AG10803 (cell line): ENCODE measurements around the gene PTBP3.

ENCODE experiments used
- DNase-seq: peaks from one replicate; pipeline ENCODE4 v3.0.0; 2010; ENCODE audit warnings: low read depth
- H3K4me3 ChIP-seq: 2 replicates; pipeline ENCODE4 v1.5.1; 2011; ENCODE audit warnings: mild to moderate bottlenecking, low read length, control low read depth
- TF ChIP-seq, protein P1 (sequence below): conservative IDR thresholded peaks from 2 replicates; pipeline ENCODE4 v1.5.1; 2011; ENCODE audit warnings: mild to moderate bottlenecking, low read length, control low read depth, inconsistent platforms

PTBP3 gene

DNA sequence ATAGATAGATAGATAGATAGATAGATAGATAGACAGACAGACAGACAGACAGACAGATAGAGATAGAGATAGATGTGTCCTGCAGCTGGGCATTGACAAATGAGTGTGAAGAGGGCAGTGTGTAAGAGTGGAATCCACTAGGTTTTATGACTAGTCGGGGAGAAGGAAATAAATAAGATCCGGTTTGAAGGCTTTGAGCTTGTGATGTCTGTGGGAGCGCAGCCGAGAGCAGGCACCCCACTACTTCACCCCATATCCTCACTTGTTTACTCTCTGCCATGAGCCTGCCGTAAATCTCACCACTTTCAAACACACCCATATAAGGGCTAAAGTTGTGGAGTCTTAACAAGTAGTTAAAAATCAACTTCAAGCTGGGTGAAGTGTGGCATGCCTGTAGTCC lies 156.9 kb downstream of the PTBP3 start:
- no peak for DNase-seq
- H3K4me3 ChIP-seq = no peak overlapping the region
- TF ChIP-seq, protein P1, sequence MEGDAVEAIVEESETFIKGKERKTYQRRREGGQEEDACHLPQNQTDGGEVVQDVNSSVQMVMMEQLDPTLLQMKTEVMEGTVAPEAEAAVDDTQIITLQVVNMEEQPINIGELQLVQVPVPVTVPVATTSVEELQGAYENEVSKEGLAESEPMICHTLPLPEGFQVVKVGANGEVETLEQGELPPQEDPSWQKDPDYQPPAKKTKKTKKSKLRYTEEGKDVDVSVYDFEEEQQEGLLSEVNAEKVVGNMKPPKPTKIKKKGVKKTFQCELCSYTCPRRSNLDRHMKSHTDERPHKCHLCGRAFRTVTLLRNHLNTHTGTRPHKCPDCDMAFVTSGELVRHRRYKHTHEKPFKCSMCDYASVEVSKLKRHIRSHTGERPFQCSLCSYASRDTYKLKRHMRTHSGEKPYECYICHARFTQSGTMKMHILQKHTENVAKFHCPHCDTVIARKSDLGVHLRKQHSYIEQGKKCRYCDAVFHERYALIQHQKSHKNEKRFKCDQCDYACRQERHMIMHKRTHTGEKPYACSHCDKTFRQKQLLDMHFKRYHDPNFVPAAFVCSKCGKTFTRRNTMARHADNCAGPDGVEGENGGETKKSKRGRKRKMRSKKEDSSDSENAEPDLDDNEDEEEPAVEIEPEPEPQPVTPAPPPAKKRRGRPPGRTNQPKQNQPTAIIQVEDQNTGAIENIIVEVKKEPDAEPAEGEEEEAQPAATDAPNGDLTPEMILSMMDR = no peak

DNA sequence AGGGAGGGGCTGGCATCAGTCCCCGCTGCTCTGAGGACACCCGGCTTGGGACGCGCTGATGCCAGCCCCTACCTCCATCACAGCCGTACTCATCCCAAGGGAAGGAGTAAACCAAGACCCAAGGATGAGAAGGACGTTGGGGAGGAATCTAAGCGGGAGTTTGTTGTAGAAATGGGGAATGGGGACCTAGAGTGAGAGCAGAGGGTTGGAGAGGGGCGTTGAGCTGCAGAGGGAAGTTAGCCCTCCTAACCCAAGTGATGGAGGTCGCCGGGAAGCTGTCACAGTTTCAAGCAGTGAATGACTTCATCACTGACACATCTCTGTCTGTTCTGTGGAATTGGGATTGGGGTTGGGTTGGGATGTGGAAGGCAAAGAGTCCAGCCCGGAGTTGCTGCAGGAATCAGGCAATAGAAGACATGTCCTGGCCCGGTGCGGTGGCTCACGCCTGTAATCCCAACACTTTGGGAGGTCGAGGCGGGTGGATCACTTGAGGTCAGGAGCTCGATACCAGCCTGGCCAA lies 157.6 kb downstream of the PTBP3 start:
- no peak overlapping the region for H3K4me3 ChIP-seq
- no peak for DNase-seq
- TF ChIP-seq, protein P1 = no peak

DNA sequence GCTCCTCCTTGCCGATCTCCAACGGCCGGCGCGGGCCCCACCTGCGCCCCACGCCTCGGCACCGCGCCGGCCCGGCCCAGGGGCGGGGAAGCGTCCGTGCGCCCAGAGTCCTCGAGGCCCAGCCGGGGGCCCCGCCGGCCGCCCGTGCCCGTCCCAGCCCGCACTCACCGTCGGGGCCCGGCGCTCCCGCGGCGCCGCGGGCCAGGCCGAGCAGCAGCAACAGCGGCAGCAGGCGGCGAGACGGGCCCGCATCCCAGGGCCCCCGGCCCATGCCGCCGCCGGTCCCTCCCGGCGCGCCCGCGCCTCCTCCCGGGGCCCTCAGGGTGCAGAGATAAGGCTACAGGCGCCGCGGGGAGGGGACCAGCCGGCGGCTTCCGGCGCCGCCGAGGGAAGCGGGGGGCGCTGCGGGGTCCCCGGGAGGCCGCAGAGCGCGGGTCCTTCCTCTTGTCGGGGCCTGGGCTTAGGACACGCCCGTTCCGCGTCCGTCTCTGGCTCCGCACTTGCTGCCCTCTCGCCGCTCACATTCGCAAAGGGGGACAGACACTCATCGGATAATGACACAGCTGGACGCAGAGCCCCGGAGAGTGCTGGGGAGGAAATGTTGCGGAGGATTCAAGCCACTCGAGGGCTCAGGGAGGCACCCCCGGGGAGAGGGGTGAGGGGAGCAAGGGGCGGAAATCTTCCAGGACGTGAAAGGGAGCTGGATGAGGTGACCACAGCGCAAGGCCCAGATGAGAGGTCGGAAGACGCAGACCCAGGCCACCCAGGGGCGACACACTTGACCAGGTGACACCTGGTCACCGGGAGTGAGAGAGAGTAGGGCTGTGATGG lies 158.2 kb downstream of the PTBP3 start, which contains the start of gene SUSD1:
SUSD1 (minus strand) TSS at position 333 of the 831 bp plus-strand sequence; CDS start at position 271, 62 bp downstream.
- TF ChIP-seq, protein P1 = no peak
- H3K4me3 ChIP-seq = peak within 1 kb of the TSS; percentile 34
- no peak for DNase-seq

DNA sequence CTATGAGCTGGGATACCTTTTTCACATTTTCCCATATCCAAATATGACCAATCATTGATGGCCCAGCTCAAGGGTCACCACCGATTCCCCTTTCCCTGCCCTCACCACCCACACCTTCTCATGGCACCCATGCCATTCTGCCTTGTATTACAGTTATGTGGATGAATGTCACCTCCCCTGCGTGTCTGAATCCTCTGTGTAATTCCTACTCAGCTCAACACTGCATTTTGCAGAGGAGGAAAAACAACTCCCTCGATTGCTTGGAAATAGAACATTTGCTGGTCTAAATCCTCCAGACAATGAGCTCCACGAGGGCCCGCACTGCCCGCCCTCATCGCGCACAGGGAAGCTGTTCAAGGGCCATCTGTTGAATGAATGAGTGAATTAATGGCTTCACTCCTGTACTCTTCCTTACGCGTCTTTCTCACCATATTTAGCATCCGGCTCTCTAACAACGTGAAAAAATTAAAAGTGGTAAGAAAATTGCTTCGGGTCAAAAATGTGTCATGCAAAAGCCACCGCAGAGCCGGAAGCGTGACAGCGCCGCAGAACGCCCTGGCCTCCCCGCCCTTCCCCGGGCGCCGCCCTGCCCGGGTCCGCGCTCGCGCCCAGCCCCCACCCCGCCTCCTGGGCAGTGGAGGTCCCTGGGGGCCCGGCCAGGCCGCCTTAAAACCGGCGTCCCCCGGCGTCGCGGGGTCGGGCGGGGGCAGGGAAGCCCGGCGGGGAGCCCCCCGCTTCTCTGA lies 159.0 kb downstream of the PTBP3 start:
- peak; percentile 49 for DNase-seq

DNA sequence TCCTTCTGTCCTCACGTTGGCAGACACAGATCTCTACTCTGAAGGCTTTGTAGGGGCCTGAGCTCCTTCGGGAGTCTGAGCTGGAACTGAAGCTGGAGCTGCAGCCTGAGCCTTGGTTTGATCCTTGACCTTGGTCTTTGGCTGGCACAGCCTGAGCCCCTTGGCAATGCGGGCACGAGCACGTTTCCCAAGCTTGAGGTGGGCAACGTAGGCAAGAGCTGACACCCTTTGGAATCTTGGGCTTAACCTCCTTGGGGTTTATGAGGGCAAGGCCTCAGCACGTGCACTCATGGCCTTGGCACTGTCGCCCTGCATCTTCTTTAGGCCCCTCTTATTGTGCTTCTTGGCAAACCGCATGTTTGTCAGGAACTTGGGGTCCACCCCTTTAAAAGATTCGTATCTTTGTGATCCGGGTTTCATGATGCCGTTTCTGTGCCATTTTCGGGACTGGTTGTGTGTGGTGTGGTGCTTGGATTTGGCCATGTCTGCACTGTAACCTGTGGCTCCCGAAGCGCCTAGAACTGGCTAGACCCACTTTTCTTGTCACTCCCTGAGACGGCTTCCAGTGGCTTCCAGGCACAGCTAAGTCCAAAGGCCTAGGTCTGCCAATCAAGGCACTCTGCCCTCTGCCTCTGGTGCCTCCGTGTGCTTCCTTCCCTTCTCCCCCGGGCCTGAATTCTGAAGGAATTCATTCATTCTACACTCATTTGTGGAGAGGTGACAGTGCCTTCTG lies 159.8 kb downstream of the PTBP3 start:
- no peak overlapping the region; the same call in 1 of the 2 replicates for H3K4me3 ChIP-seq
- TF ChIP-seq, protein P1 = no peak

More for the DNA sequence above, 159.0 kb downstream of the PTBP3 start:
- H3K4me3 ChIP-seq = peak overlapping the region; percentile 34
- TF ChIP-seq, protein P1 = no peak

DNA sequence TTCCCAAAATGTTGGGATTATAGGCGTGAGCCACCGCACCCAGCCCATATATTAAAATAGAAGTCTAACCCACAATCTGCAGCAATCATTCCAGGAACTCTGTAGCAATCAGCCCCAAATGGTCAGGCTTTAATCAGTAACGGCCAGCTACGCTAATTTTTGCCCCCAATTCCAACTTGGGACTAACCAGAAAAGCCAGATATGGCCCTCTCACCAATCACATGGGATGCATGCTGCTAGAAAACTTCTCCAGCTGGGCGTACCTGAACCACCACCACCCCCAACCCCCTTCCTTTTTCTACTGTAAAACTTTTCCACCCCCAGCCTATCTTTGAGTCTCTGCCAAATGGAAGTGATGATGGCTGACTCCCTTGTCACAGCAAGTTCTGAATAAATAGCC lies 162.5 kb downstream of the PTBP3 start:
- no peak overlapping the region for H3K4me3 ChIP-seq
- TF ChIP-seq, protein P1 = no peak
- no peak for DNase-seq

More for the DNA sequence above, 159.8 kb downstream of the PTBP3 start:
- no peak for DNase-seq
